ENCODE measurements around the gene GABRE.

- TF ChIP-seq CTCF (conservative IDR thresholded peaks at IDR 0.05; ENCODE audit: low read depth, low read length) (no peak), EZH2 (IDR thresholded peaks at IDR 0.05; ENCODE audit: low read length, unreplicated experiment) (no peak)
Measured at GRCh38 chrX:151922692-151923091, 51.8 kb downstream of the GABRE start.
